SK-N-SH (cell line): Measurements from ENCODE around the gene TMEM11.

ENCODE experiments used
- CTCF ChIP-seq: fragments of 200-600 bp; sonication (generic); IDR thresholded peaks from 2 replicates; pipeline ENCODE4 v1.6.1; 2017; ENCODE audit warnings: antibody characterized with exemption, mild to moderate bottlenecking, moderate library complexity
- FOXJ3 ChIP-seq: sonication (generic); formaldehyde crosslinking; IDR thresholded peaks from 2 replicates; pipeline ENCODE4 v1.5.1; 2020; ENCODE audit warnings: mild to moderate bottlenecking, missing genetic modification reagents
- POLR2AphosphoS5 ChIP-seq: IDR thresholded peaks from 2 replicates; pipeline ENCODE4 v1.6.1; 2012; ENCODE audit warnings: low read depth, low read length
- RAD21 ChIP-seq: IDR thresholded peaks from 2 replicates; pipeline ENCODE4 v1.6.1; 2012; ENCODE audit warnings: mild to moderate bottlenecking, low read length
- RCOR1 ChIP-seq: fragments of 150-350 bp; IDR thresholded peaks from 2 replicates; pipeline ENCODE4 v1.6.1; 2017; ENCODE audit warnings: antibody characterized with exemption, low read length
- REST ChIP-seq: IDR thresholded peaks from 2 replicates; pipeline ENCODE4 v1.6.1; 2012; ENCODE audit warnings: mild to moderate bottlenecking, low read depth, low read length, moderate library complexity
- TAF1 ChIP-seq: IDR thresholded peaks from 2 replicates; pipeline ENCODE4 v1.6.1; 2012; ENCODE audit warnings: low read depth, mild to moderate bottlenecking, low read length, moderate library complexity, borderline replicate concordance

GRCh38 chr17:21262259-21262993 is 48.5 kb upstream of the TMEM11 start:
- no peak for TF ChIP-seq TAF1
- no peak for TF ChIP-seq POLR2AphosphoS5
- no peak for TF ChIP-seq CTCF
- TF ChIP-seq RCOR1: no peak
- no peak for TF ChIP-seq REST
- no peak for TF ChIP-seq FOXJ3 (CRISPR knock-in tag)
- no peak for TF ChIP-seq RAD21
